ENCODE results near the gene THPO. TPM values are rescaled to one million over a fixed set of nuclear protein-coding genes. Genes with fewer than 3 reads are reported as not detected.

Gene THPO
- total RNA-seq, 1 donor from 2014 or later = not detected

GRCh38 chr3:184384856-184385422, 6.9 kb upstream of the THPO start:
- no peak for DNase-seq

GRCh38 chr3:184384342-184384741, 6.3 kb upstream of the THPO start:
- no peak for DNase-seq

- no peak for DNase-seq
Observed at GRCh38 chr3:184383033-184383740, 5.2 kb upstream of the THPO start.

GRCh38 chr3:184382326-184383032, 4.5 kb upstream of the THPO start:
- DNase-seq = no peak

- DNase-seq = peak; percentile 38
Observed at GRCh38 chr3:184381261-184382224, 3.5 kb upstream of the THPO start.

- DNase-seq = peak; percentile 32
Observed at GRCh38 chr3:184380627-184381260, 2.7 kb upstream of the THPO start.

GRCh38 chr3:184380185-184380626, 2.2 kb upstream of the THPO start:
- DNase-seq = peak; percentile 91

GRCh38 chr3:184379358-184380184, 1.6 kb upstream of the THPO start, which contains the start of gene CHRD:
Gene CHRD (plus strand): TSS chr3:184380054. CDS start chr3:184380319, 265 bp downstream.
- peak; percentile 53 for DNase-seq

GRCh38 chr3:184378651-184379357, 797 bp upstream of the THPO start:
- peak; percentile 68 for DNase-seq

- DNase-seq = no peak
Observed at GRCh38 chr3:184377374-184377773, 633 bp downstream of the THPO start.

- no peak for DNase-seq
Observed at GRCh38 chr3:184375747-184376461, 2.1 kb downstream of the THPO start.

GRCh38 chr3:184373422-184373821, 4.6 kb downstream of the THPO start:
- no peak for DNase-seq

- no peak for DNase-seq
Observed at GRCh38 chr3:184372911-184373310, 5.1 kb downstream of the THPO start.

GRCh38 chr3:184372296-184372821, 5.6 kb downstream of the THPO start:
- no peak for DNase-seq

- peak; percentile 93 for DNase-seq
Observed at GRCh38 chr3:184371570-184372018, 6.4 kb downstream of the THPO start.

- DNase-seq = peak; percentile 33
Observed at GRCh38 chr3:184368586-184369183, 9.3 kb downstream of the THPO start.

- DNase-seq = no peak
Observed at GRCh38 chr3:184368116-184368515, 9.9 kb downstream of the THPO start.

GRCh38 chr3:184366619-184367289, 11.3 kb downstream of the THPO start:
- peak; percentile 32 for DNase-seq

Measured in tongue (tissue), 2 donors.